ENCODE data around the gene MYZAP.
A peak's percentile ranks its signal among the peaks of the same experiment; 100 is the strongest.

MYZAP gene

DNA sequence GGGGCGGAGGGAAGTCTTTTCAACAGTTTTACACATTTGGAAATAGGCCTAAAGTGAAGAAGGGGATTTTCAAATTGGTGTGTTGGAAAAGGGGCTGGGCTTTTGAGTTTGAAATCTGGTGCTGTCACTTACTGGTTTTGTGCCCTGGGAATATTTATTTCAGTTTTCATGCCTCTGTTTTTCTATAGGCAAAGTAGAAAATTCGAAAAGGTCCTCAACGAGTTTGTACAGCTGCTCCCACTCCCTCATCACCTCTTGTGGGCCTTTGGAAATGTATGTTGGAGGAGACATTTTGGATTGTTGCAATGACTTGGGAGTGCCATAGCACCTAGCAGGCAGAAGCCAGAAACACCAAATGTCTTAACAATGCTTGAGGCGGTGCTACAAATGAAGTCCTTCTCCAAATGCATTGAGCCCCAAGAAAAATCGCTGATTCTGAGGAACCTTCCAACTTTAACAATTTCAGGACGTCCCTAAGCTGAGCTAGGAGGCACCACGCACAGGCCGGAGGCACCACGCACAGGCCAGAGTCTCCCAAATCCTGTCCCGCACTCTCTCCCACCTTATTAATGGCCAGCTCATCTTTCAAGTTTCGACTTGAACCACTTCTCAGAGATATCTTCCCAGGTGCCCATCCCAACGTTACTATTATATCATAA lies 114.2 kb downstream of the MYZAP start:
- no peak for DNase-seq

DNA sequence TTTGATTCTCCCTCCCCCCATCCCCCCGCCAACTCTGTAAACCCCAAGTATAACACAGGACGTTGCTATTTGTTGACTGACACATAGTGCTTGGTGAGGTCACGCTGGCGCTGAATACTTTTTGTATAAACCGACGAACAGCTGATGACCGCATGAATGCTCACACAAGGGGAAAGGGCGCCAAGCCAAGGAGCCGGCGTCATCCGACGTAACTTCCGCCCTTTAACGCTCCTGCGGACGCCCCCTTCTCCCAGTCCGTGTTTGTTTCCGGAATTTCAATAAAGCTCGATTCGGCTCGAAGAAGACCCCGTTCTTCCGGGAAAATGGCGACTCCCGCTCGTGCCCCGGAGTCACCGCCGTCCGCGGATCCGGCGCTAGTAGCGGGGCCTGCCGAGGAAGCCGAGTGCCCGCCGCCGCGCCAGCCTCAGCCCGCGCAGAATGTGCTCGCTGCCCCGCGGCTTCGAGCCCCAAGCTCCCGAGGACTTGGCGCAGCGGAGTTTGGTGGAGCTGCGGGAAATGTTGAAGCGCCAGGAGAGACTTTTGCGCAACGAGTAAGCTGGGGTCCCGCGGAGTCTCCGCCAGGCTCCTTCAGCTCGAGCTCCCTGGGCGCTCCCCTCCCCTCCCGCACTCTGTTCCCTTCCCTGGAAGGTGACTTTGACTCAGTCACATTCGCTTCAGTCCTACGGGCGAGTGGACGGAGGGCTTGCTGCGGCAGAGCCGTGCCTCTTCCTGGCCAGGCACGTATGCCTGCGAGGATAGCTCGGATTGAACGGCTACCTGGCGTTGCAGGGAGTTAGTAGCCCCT lies 114.9 kb downstream of the MYZAP start, which contains the start of gene POLR2M:
Gene POLR2M, plus strand, starts transcription at position 310 of the 805 bp plus-strand sequence. Its CDS starts 129 bp downstream, at position 439.
- peak; percentile 84 for DNase-seq

DNA sequence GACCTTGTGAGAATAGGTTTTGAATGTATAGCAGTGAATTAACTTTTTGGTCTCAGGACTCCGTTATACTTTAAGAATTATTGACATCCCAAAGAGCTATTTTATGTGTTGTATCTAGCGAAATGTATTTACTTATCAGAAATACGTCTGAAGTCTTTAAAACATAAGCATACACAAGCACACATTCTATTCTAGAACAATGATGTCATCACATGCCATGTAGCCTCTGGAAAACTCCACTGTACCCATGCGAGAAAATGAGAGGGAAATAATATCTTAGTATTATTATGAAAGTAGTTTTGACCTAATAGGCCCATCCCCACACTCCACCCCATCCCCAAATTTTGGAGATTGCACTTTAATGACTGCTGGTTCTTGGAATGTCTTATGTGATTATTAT lies 116.3 kb downstream of the MYZAP start:
- DNase-seq: no peak

GRCh38 chr15:57718309-57718708 lies 126.6 kb downstream of the MYZAP start:
- DNase-seq: no peak

DNA sequence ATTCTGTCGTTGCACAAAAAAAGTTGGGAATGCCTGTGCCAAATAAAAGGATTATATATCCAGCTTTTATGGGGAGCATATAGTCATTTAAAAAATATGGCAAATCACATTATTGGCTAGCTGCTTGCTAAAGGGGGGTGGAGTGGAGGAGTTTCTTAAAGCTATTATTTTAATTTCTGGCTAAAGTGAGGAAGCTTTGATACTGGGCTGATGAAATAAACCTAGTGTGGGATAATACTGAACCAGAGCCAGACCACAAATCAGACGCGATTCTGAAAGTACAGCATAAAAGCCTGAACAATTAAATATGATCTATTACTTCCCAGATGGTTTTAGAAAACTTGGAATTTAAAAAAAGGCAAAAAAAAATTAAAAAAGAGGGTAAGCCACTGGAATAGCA lies 129.2 kb downstream of the MYZAP start:
- DNase-seq: no peak

GRCh38 chr15:57726411-57726810 lies 134.7 kb downstream of the MYZAP start:
- no peak for DNase-seq

DNA sequence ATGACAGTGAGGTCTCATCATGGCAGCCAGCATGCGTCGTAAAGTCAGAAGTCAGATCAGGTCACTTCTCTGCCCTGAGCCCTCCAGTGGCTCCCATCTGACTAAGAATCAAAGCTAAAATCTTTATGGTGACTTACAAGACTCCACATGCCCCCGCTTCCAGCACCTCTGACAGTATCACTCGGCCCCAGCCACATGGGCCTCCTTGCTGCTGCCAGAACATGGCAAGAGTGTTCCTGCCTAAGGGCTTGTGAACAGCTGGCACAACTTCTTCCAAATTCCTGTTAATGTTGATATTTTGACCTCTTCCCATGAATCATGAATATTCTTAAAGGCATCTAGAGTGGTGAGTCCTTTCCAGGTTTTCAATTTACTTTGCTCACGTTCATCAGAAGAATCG lies 135.3 kb downstream of the MYZAP start:
- DNase-seq: no peak

DNA sequence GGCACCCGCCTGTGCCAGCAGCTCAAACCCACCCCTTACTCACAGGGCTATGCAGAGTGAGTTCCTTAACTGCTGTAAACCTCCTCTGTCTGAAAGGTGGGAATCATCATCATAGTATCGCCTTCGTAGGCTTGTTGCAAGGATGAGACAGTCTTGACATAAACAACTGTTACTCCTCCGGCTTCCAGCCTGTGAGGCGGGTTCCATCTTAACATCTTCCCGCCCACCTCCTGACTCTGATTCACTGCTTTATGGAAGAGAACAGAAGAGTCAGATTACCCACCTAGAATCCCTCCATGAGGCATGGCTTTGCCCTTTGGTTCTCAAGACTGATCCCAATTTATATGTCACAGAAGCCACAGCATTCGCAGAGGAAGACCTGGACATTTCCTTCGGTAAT lies 136.7 kb downstream of the MYZAP start:
- no peak for DNase-seq

DNA sequence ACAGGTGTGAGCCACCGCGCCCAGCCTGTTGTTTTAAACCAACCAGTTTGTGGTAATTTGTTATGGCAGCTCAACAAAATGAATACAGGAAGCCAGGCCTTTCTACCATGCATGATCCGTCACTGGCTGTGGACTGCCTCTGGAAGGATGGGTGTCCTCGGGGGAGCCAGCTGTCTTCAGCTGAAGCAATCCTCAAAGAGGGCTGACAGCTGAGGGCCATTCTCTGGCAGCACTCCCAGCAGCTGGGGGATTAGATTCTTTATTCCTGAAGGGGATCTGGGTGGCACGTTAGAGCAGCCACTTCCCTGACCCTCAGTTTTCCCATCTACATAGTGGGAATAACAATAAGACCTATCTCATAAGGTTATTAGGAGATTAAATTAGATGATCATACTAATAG lies 139.2 kb downstream of the MYZAP start:
- no peak for DNase-seq

- DNase-seq: no peak
Measured at GRCh38 chr15:57731530-57732103, 139.9 kb downstream of the MYZAP start.

DNA sequence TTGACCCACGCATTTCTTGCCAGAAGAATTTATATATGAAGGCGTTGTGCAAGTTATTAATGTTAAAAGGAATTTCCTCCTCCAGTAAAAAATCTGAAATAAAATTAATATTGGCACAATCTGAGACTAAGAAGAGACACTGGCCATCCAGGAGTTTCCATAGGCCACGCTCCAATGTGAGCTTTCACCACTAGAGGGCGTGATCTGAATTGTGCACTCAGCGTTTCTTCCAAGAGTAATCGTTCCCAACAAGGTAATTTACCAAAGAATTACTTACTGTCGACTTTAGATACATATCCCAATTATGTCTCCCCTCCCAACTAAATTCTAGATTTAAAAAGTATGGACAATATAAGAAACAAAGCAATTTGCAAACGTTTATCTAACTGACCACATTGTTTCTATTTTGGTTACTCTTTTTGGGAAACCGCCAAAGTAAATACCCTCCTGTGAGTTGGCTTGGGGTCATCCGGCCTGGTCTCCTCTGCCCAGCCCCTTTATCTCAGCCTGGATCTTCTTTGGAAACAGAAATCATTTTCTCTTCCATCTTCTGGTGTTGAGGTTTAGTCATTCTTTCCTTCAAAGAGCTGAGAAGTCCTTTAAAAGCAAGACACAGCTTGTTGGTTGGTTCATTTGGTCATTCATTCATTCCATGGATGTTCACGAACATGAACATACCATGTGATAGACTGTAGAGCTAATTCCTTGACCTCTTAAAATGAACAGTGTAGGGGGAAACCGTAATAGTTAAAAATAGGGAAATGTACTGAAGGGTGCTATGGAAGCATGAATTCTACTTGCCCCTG lies 141.0 kb downstream of the MYZAP start:
- no peak for DNase-seq

- no peak for DNase-seq
Measured at GRCh38 chr15:57734860-57735259, 143.2 kb downstream of the MYZAP start.

All from NCI-H2081 treated with DMSO at 0.1 percent for 48 hours (cell line).